SKM-1 treated with dmso at 0.1 percent for 144 hours (cell line): Measurements from ENCODE around the gene SLC35E1.
"Not testable (repeated sequence)": the region's sequence is repeated elsewhere in the genome, so short reads cannot be mapped to it uniquely, and the experiment has no call there.

Experiments used
- DNase-seq: peaks from one replicate; lab custom pipeline; 2025; ENCODE audit not compliant: unreplicated experiment; lab: John Stamatoyannopoulos, UW

SLC35E1 gene

GRCh38 chr19:16524991-16525734, 47.1 kb downstream of the SLC35E1 start:
- no peak for DNase-seq

- DNase-seq, result no peak
Observed at GRCh38 chr19:16522559-16523377, 49.4 kb downstream of the SLC35E1 start.

GRCh38 chr19:16521715-16522289, 50.4 kb downstream of the SLC35E1 start:
- no peak for DNase-seq

GRCh38 chr19:16520986-16521624, 51.1 kb downstream of the SLC35E1 start:
- DNase-seq, result no peak

- DNase-seq, result no peak
Observed at GRCh38 chr19:16520074-16520973, 51.9 kb downstream of the SLC35E1 start.

GRCh38 chr19:16519230-16519687, 53.0 kb downstream of the SLC35E1 start:
- no peak for DNase-seq

GRCh38 chr19:16518483-16519229, 53.6 kb downstream of the SLC35E1 start:
- DNase-seq, result no peak

GRCh38 chr19:16518061-16518460, 54.2 kb downstream of the SLC35E1 start:
- no peak for DNase-seq

GRCh38 chr19:16516923-16517610, 55.1 kb downstream of the SLC35E1 start:
- no peak for DNase-seq

- no peak for DNase-seq
Observed at GRCh38 chr19:16516381-16516780, 55.8 kb downstream of the SLC35E1 start.

- DNase-seq, result no peak
Observed at GRCh38 chr19:16514383-16515019, 57.7 kb downstream of the SLC35E1 start.

- DNase-seq, result not testable (repeated sequence)
Observed at GRCh38 chr19:16512611-16513010, 59.6 kb downstream of the SLC35E1 start.

GRCh38 chr19:16509141-16510061, 62.8 kb downstream of the SLC35E1 start:
- DNase-seq, result no peak

- DNase-seq, result no peak
Observed at GRCh38 chr19:16508546-16508945, 63.7 kb downstream of the SLC35E1 start.

GRCh38 chr19:16506961-16507360, 65.3 kb downstream of the SLC35E1 start:
- no peak for DNase-seq

- DNase-seq, result not testable (repeated sequence)
Observed at GRCh38 chr19:16506161-16506560, 66.1 kb downstream of the SLC35E1 start.

- no peak for DNase-seq
Observed at GRCh38 chr19:16504271-16504670, 67.9 kb downstream of the SLC35E1 start.
